Right lobe of liver (tissue), 6 donors: ENCODE results near the gene WDPCP. TPM values are rescaled to one million over a fixed set of nuclear protein-coding genes. Genes with fewer than 3 reads are reported as not detected.
"Not testable (repeated sequence)": the region's sequence is repeated elsewhere in the genome, so short reads cannot be mapped to it uniquely, and the experiment has no call there.

Source experiments
- ATAC-seq, 4 donors: fragments of 200-7000 bp; cut with Tn5 transposase; one replicate each; pipeline ENCODE4 v1.9.1; 2020; ENCODE audit warnings: mild to moderate bottlenecking in 4 of 4, moderate library complexity in 4 of 4
- DNase-seq, 3 donors: peaks; one replicate each; pipeline ENCODE4 v3.0.0-alpha.2; 2020
- H3K27ac ChIP-seq, 3 donors: fragments of 200-600 bp; one replicate each; pipeline ENCODE4 v1.8.0; 2022
- H3K27me3 ChIP-seq, 2 donors: fragments of 200-600 bp; one replicate each; pipeline ENCODE4 v1.8.0; 2022
- H3K36me3 ChIP-seq, 4 donors: fragments of 200-600 bp; sonication (generic) in 1 of 4; one replicate each; pipeline versions ENCODE4 v1.5.1 to v1.8.0; 2017 to 2022; ENCODE audit warnings: control low read depth in 1 of 4
- H3K4me1 ChIP-seq, 4 donors: fragments of 200-600 bp; sonication (generic) in 1 of 4; one replicate each; pipeline versions ENCODE4 v1.5.1 to v1.8.0; 2017 to 2022; ENCODE audit warnings: control low read depth in 1 of 4
- H3K4me3 ChIP-seq, 3 donors: fragments of 200-600 bp; one replicate each; pipeline ENCODE4 v1.8.0; 2022
- H3K9me3 ChIP-seq, 4 donors: fragments of 200-600 bp; sonication (generic) in 1 of 4; one replicate each; pipeline versions ENCODE4 v1.5.1 to v1.8.0; 2017 to 2022; ENCODE audit warnings: control low read depth in 1 of 4
- POLR2A ChIP-seq: fragments of 450-650 bp; IDR thresholded peaks from one replicate; pipeline ENCODE4 v1.6.1; 2017; ENCODE audit warnings: antibody characterized with exemption, mild to moderate bottlenecking
- WGBS: methylation state at CpG from one replicate; pipeline ENCODE4 v1.1.6; 2018; ENCODE audit warnings: low coverage, low lambda C conversion rate; ENCODE audit not compliant: insufficient coverage; ENCODE audit errors: missing lambda C conversion rate; 5-methylcytosine and 5-hydroxymethylcytosine counted together
- intact Hi-C, 2 donors: fragments of 100-400 bp; cut with DNase I; formaldehyde crosslinking; loops; one replicate each; pipeline versions ENCODE4 v1.11.2 to v1.14.1; 2022
- total RNA-seq, 6 experiments: library from RNA; depleted of rRNA in 2 of 6; stranded (reverse); fragments of >200 nt in 2 of 6; fragmentation: NEBNext Ultra II Directional in 3 of 6; extraction: Animal tissue kit (Norgen Biotek cat#: 25700) in 3 of 6; gene quantifications; one replicate each; pipeline versions ENCODE4 v1.1.0 to v1.2.4, GENCODE V29; 2016 to 2023
- TF ChIP-seq, protein P1 (sequence below), 4 donors: fragments of 200-600 bp in 3 of 4; fragments of 450-650 bp in 1 of 4; IDR thresholded peaks; one replicate each; pipeline versions ENCODE4 v1.5.1 to v1.8.0; 2016 to 2022; ENCODE audit warnings: antibody characterized with exemption in 4 of 4, mild to moderate bottlenecking in 2 of 4
- donor health status: DM: no; HTN: yes; CAD: no.
- donor health status: DM: no; HTN: no; CAD: no.
- donor health status: DM: no; HTN: no; CAD: no.
- donor health status: DM: no; HTN: yes; CAD: no.
- donor health status: DM: no; HTN: yes; CAD: no.

Gene WDPCP
- total RNA-seq, 6 experiments from 2014 or later = 2.7 to 4.4 (median 3.0) TPM

GRCh38 chr2:63627866-63628265 is 39.6 kb upstream of the WDPCP start:
- Histone ChIP-seq H3K9me3 (peaks cover 0 to 3% (median 0%) of the 10 kb centered on the region in 4 donors), H3K27me3 (no peaks in the 10 kb centered on the region), H3K4me3 (no peak overlapping the region), H3K4me1 (no peaks in the 10 kb centered on the region), H3K36me3 (no peaks in the 10 kb centered on the region), H3K27ac (no peak overlapping the region)
- no peak for DNase-seq
- 95% methylated on average over 12 of the region's 15 CpGs for WGBS
- TF ChIP-seq, protein P1, sequence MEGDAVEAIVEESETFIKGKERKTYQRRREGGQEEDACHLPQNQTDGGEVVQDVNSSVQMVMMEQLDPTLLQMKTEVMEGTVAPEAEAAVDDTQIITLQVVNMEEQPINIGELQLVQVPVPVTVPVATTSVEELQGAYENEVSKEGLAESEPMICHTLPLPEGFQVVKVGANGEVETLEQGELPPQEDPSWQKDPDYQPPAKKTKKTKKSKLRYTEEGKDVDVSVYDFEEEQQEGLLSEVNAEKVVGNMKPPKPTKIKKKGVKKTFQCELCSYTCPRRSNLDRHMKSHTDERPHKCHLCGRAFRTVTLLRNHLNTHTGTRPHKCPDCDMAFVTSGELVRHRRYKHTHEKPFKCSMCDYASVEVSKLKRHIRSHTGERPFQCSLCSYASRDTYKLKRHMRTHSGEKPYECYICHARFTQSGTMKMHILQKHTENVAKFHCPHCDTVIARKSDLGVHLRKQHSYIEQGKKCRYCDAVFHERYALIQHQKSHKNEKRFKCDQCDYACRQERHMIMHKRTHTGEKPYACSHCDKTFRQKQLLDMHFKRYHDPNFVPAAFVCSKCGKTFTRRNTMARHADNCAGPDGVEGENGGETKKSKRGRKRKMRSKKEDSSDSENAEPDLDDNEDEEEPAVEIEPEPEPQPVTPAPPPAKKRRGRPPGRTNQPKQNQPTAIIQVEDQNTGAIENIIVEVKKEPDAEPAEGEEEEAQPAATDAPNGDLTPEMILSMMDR (IDR thresholded peaks at IDR 0.05) = no peak
- TF ChIP-seq POLR2A = no peak
- no peak for ATAC-seq
- intact Hi-C loops = no loop called here

- ATAC-seq, H3K9me3 ChIP-seq, DNase-seq: not testable (repeated sequence)
Measured at GRCh38 chr2:63623763-63624162, 35.5 kb upstream of the WDPCP start.

DNA sequence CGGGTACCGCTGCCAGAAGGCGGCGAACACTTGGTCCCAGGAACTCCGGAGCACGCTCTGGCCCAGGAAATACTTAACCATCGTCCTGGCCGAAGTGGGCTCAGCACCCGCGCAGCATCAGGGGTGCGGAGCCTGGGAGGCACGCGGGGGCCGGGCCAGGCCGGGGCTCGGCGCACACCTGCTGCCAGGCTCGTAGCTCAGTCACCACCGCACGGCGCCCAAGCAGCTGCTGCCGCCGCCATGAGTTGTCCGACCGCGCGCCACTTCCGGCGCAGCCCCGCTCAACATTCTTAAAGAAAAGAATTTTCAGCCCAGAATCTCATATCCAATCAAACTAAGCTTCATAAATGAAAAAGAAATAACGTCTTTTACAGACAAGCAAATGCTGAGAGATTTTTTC is 34.5 kb upstream of the WDPCP start:
- no peak for DNase-seq
- no peaks in the 10 kb centered on the region for H3K9me3 ChIP-seq
- TF ChIP-seq POLR2A = no peak
- TF ChIP-seq, protein P1 (IDR thresholded peaks at IDR 0.05) = no peak
- no peak overlapping the region for H3K4me3 ChIP-seq
- 95% methylated on average over 11 of the region's 31 CpGs for WGBS
- no peaks in the 10 kb centered on the region for H3K27me3 ChIP-seq
- H3K27ac ChIP-seq = no peak overlapping the region
- no peak for ATAC-seq
- intact Hi-C loops = no loop called here
- H3K36me3 ChIP-seq = no peaks in the 10 kb centered on the region
- H3K4me1 ChIP-seq = no peaks in the 10 kb centered on the region

More at GRCh38 chr2:63623763-63624162, 35.5 kb upstream of the WDPCP start:
- WGBS = 88% methylated on average over 2 of the region's 2 CpGs
- H3K4me1 ChIP-seq, H3K36me3 ChIP-seq, H3K27me3 ChIP-seq, intact Hi-C loops, H3K4me3 ChIP-seq, H3K27ac ChIP-seq: not testable (repeated sequence)

DNA sequence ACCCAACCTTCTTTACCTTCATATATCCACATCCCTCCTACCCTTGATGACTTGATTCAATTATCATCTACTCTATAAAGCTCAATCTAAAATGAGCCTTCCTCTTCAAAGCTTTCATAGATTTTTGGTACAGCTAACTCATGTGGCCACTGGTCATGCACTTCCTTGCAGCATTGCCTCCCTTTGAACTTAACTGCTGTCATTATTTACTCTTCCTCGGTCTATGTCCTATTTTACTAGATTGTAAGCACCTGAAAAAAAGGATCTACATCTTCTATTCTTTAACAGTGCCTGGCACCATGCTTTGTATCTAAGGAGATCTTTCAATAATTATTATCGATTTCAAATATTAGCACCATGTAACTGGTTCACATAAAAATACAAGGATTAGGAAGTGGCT is 31.1 kb upstream of the WDPCP start:
- Histone ChIP-seq H3K4me3 (no peak overlapping the region), H3K36me3 (no peaks in the 10 kb centered on the region), H3K27ac (no peak overlapping the region), H3K9me3 (no peaks in the 10 kb centered on the region), H3K27me3 (no peaks in the 10 kb centered on the region), H3K4me1 (no peaks in the 10 kb centered on the region)
- ATAC-seq (no peak), DNase-seq (no peak)
- intact Hi-C loops = no loop called here
- TF ChIP-seq, protein P1 (IDR thresholded peaks at IDR 0.05) = no peak
- TF ChIP-seq POLR2A = no peak
- 79% methylated on average over 2 of the region's 2 CpGs for WGBS

- Histone ChIP-seq H3K9me3 (no peaks in the 10 kb centered on the region), H3K36me3 (no peaks in the 10 kb centered on the region), H3K27ac (no peak overlapping the region), H3K4me3 (no peak overlapping the region), H3K4me1 (no peaks in the 10 kb centered on the region), H3K27me3 (no peaks in the 10 kb centered on the region)
- intact Hi-C loops = no loop called here
- no peak for ATAC-seq
- TF ChIP-seq, protein P1 (IDR thresholded peaks at IDR 0.05) = no peak
- no peak for TF ChIP-seq POLR2A
- DNase-seq = no peak
- 85% methylated on average over 1 of the region's 1 CpG for WGBS
Measured at GRCh38 chr2:63617366-63617765, 29.1 kb upstream of the WDPCP start.
